Measurements from ENCODE around the gene LCLAT1.

- no peak for TF ChIP-seq POLR2A (IDR thresholded peaks at IDR 0.05; ENCODE audit: low read depth)
- TF ChIP-seq CTCF (IDR thresholded peaks at IDR 0.05): no peak
- TF ChIP-seq EP300 (IDR thresholded peaks at IDR 0.05): no peak
- no peak for TF ChIP-seq POLR2AphosphoS5 (IDR thresholded peaks at IDR 0.05)
Measured at GRCh38 chr2:30463535-30463934, 16.5 kb downstream of the LCLAT1 start.
